SK-N-SH (cell line): ENCODE measurements around the gene WDHD1. TPM values are rescaled to one million over a fixed set of nuclear protein-coding genes. Genes with fewer than 3 reads are reported as not detected.

Source experiments
- CTCF ChIA-PET: fragments of 300-600, 350-600 bp; formaldehyde crosslinking; extraction: SDS; loops from one replicate; lab custom pipeline; 2021; lab: Yijun Ruan, JAX
- POLR2A ChIA-PET: fragments of 350-600 bp; sonication (Branson Sonifier 250); formaldehyde crosslinking; extraction: SDS; loops from one replicate; lab custom pipeline; 2020; ENCODE audit warnings: antibody characterized with exemption, inconsistent platforms; lab: Yijun Ruan, JAX
- DNase-seq: peaks from one replicate; pipeline ENCODE4 v3.0.0; 2012
- H2AFZ ChIP-seq: fragments of 200-600 bp; sonication (generic); 2 replicates; pipeline ENCODE4 v1.8.1; 2016; ENCODE audit warnings: antibody characterized with exemption, mild to moderate bottlenecking, low read depth
- H3F3A ChIP-seq: fragments of 200-600 bp; sonication (generic); replicated peaks from 2 replicates; pipeline ENCODE3; 2016; ENCODE audit warnings: antibody characterized with exemption, mild to moderate bottlenecking; ENCODE audit not compliant: insufficient read depth
- H3K27ac ChIP-seq, 2 experiments: fragments of 200-500 bp in 1 of 2; fragments of 200-600 bp in 1 of 2; sonication (Bioruptor generic) in 1 of 2; sonication (generic), shearing (Covaris generic) in 1 of 2; 2 replicates each; pipeline versions ENCODE4 v1.5.1 to v1.6.1; 2014 to 2016; ENCODE audit warnings: low read depth in 2 of 2, inconsistent platforms in 1 of 2, low read length in 1 of 2, mild to moderate bottlenecking in 1 of 2, mixed read lengths in 1 of 2
- H3K27me3 ChIP-seq: fragments of 200-600 bp; sonication (generic), shearing (Covaris generic); 2 replicates; pipeline ENCODE4 v1.6.1; 2016; ENCODE audit warnings: mixed run types; ENCODE audit not compliant: insufficient read depth
- H3K36me3 ChIP-seq, 2 experiments: fragments of 200-500 bp in 1 of 2; fragments of 200-600 bp in 1 of 2; sonication (Bioruptor generic) in 1 of 2; sonication (generic) in 1 of 2; replicated peaks in 1 of 2; 2 replicates each; pipeline versions ENCODE3 to v1.5.1; 2014 to 2016; ENCODE audit warnings: low read length in 1 of 2, mild to moderate bottlenecking in 1 of 2; ENCODE audit not compliant: insufficient read depth in 2 of 2, control insufficient read depth in 1 of 2
- H3K4me1 ChIP-seq, 2 experiments: fragments of 200-500 bp in 1 of 2; fragments of 200-600 bp in 1 of 2; sonication (Bioruptor generic) in 1 of 2; sonication (generic), shearing (Covaris generic) in 1 of 2; 2 replicates each; pipeline versions ENCODE4 v1.5.1 to v1.6.1; 2014 to 2016; ENCODE audit warnings: low read depth in 1 of 2, low read length in 1 of 2, mixed run types in 1 of 2; ENCODE audit not compliant: insufficient read depth in 2 of 2, control insufficient read depth in 1 of 2
- H3K4me2 ChIP-seq: fragments of 200-600 bp; sonication (generic), shearing (Covaris generic); 2 replicates; pipeline ENCODE4 v1.6.1; 2017; ENCODE audit warnings: mixed run types
- H3K4me3 ChIP-seq, 2 experiments: fragments of 200-500 bp in 1 of 2; fragments of 200-600 bp in 1 of 2; sonication (Bioruptor generic) in 1 of 2; sonication (generic), shearing (Covaris generic) in 1 of 2; 2 replicates each; pipeline versions ENCODE4 v1.5.1 to v1.8.1; 2014 to 2016; ENCODE audit warnings: low read depth in 2 of 2, inconsistent platforms in 1 of 2, low read length in 1 of 2, mild to moderate bottlenecking in 1 of 2, mixed read lengths in 1 of 2, moderate library complexity in 1 of 2
- H3K79me2 ChIP-seq: fragments of 200-600 bp; sonication (generic); 2 replicates; pipeline ENCODE4 v1.8.1; 2017; ENCODE audit warnings: mild to moderate bottlenecking; ENCODE audit not compliant: insufficient read depth
- H3K9ac ChIP-seq: fragments of 200-600 bp; sonication (generic); 2 replicates; pipeline ENCODE4 v1.6.1; 2017; ENCODE audit warnings: mixed run types
- H3K9me2 ChIP-seq: fragments of 200-600 bp; sonication (generic); 2 replicates; pipeline ENCODE4 v1.6.1; 2017; ENCODE audit warnings: mixed run types
- H3K9me3 ChIP-seq: fragments of 200-600 bp; sonication (generic); 2 replicates; pipeline ENCODE4 v1.6.1; 2017; ENCODE audit warnings: mixed run types, mild to moderate bottlenecking, moderate library complexity
- H4K20me1 ChIP-seq: fragments of 200-600 bp; sonication (generic); 2 replicates; pipeline ENCODE4 v1.6.1; 2017; ENCODE audit warnings: mild to moderate bottlenecking, mixed run types; ENCODE audit not compliant: insufficient read depth
- CTCF ChIP-seq: fragments of 200-600 bp; sonication (generic); IDR thresholded peaks from 2 replicates; pipeline ENCODE4 v1.6.1; 2017; ENCODE audit warnings: antibody characterized with exemption, mild to moderate bottlenecking, moderate library complexity
- EP300 ChIP-seq, 2 experiments: IDR thresholded peaks; 2 replicates each; pipeline versions ENCODE4 v1.4.0 to v1.6.1; 2012; ENCODE audit warnings: borderline replicate concordance in 1 of 2, low read depth in 1 of 2, low read length in 1 of 2
- EZH2phosphoT487 ChIP-seq: fragments of 200-600 bp; sonication (generic); IDR thresholded peaks from 2 replicates; pipeline ENCODE4 v1.6.1; 2017; ENCODE audit warnings: low read depth, mixed run types, mild to moderate bottlenecking, antibody characterized with exemption, moderate library complexity, borderline replicate concordance
- FOSL2 ChIP-seq: IDR thresholded peaks from 2 replicates; pipeline ENCODE4 v1.4.0; 2012; ENCODE audit warnings: low read depth, mild to moderate bottlenecking, moderate library complexity, borderline replicate concordance
- FOXM1 ChIP-seq: IDR thresholded peaks from 2 replicates; pipeline ENCODE4 v1.4.0; 2012; ENCODE audit warnings: low read depth, mild to moderate bottlenecking
- IRF3 ChIP-seq: fragments of 150-350 bp; IDR thresholded peaks from 2 replicates; pipeline ENCODE4 v1.6.1; 2016; ENCODE audit warnings: mild to moderate bottlenecking, low read depth, low read length
- REST ChIP-seq: IDR thresholded peaks from 2 replicates; pipeline ENCODE4 v1.6.1; 2012; ENCODE audit warnings: mild to moderate bottlenecking, low read depth, low read length, moderate library complexity
- RFX5 ChIP-seq: IDR thresholded peaks from 2 replicates; pipeline ENCODE4 v1.6.1; 2012; ENCODE audit warnings: mild to moderate bottlenecking, improper control_type of control experiment, low read length
- SIN3A ChIP-seq: IDR thresholded peaks from 2 replicates; pipeline ENCODE4 v1.6.1; 2012; ENCODE audit warnings: low read depth, mild to moderate bottlenecking, low read length, moderate library complexity, borderline replicate concordance
- SMC3 ChIP-seq: IDR thresholded peaks from 2 replicates; pipeline ENCODE4 v1.6.1; 2012; ENCODE audit warnings: low read depth, low read length, improper control_type of control experiment
- USF2 ChIP-seq: fragments of 150-350 bp; IDR thresholded peaks from 2 replicates; pipeline ENCODE4 v1.6.1; 2017; ENCODE audit warnings: antibody characterized with exemption, low read length, low read depth, borderline replicate concordance
- ZBTB33 ChIP-seq: IDR thresholded peaks from 2 replicates; pipeline ENCODE4 v1.4.0; 2012; ENCODE audit warnings: low read depth, borderline replicate concordance
- WGBS: methylation state at CpG from one replicate; pipeline ENCODE4 v1.1.6; 2017; ENCODE audit warnings: low lambda C conversion rate; 5-methylcytosine and 5-hydroxymethylcytosine counted together
- polyA plus RNA-seq, 3 experiments: library from polyadenylated mRNA; depleted of rRNA; stranded (reverse); fragments of >200 nt; gene quantifications; 2 replicates each; pipeline ENCODE4 v1.2.3, GENCODE V29; 2012

The WDHD1 gene
- polyA plus RNA-seq, 1 of the 3 experiments (the other 2 are of a cell fraction): 2.9 TPM

GRCh38 chr14:54944737-54945391 lies 82.0 kb downstream of the WDHD1 start:
- WGBS: 96% methylated on average over 9 of the region's 9 CpGs
- H3K9ac ChIP-seq: no peak overlapping the region
- POLR2A ChIA-PET: no interaction called here
- CTCF ChIA-PET: interaction anchor here (1.1 to 1.3 kb wide), 2 partner anchors 139 to 380 kb away, joined by 3 read pairs; no protein-coding TSS in a partner anchor
- no peaks in the 10 kb centered on the region for H3K9me2 ChIP-seq
- no peaks in the 10 kb centered on the region for H3K79me2 ChIP-seq
- no peak overlapping the region for H2AFZ ChIP-seq
- H3K4me2 ChIP-seq: no peak overlapping the region
- H4K20me1 ChIP-seq: no peaks in the 10 kb centered on the region
- no peaks in the 10 kb centered on the region for H3K9me3 ChIP-seq
- no peaks in the 10 kb centered on the region for H3K4me1 ChIP-seq
- TF ChIP-seq SMC3 (no peak), EP300 (IDR thresholded peaks at IDR 0.05; ENCODE audit: borderline replicate concordance in 1 of 2, low read depth in 1 of 2, low read length in 1 of 2) (no peak), USF2 (no peak), FOSL2 (no peak), CTCF (no peak), IRF3 (no peak), REST (no peak), EZH2phosphoT487 (no peak), RFX5 (no peak), SIN3A (no peak), ZBTB33 (no peak), FOXM1 (no peak)
- no peak overlapping the region for H3K4me3 ChIP-seq
- no peak for DNase-seq
- peaks cover under 1 to 21% of the 10 kb centered on the region in 2 experiments for H3K36me3 ChIP-seq
- no peaks in the 10 kb centered on the region for H3F3A ChIP-seq
- H3K27me3 ChIP-seq: no peaks in the 10 kb centered on the region
- no peak overlapping the region for H3K27ac ChIP-seq
